CD4-positive, CD25-positive, alpha-beta regulatory T cell (primary cell): ENCODE results near the gene GAB2. TPM values are rescaled to one million over a fixed set of nuclear protein-coding genes. Genes with fewer than 3 reads are reported as not detected.

Experiments
- ATAC-seq, 2 donors: fragments of 150-1000 bp; cut with Tn5 transposase; one replicate each; pipeline ENCODE4 v1.10.0; 2021; ENCODE audit warnings: low read depth in 2 of 2, moderate number of reproducible peaks in 2 of 2, moderate library complexity in 1 of 2
- DNase-seq, 3 donors: peaks; one replicate each; pipeline versions ENCODE4 v3.0.0 to v3.0.0-alpha.2; 2012 to 2022; ENCODE audit warnings: mixed read lengths in 1 of 3
- H3K27ac ChIP-seq: one replicate; pipeline ENCODE4 v1.7.0; 2013; ENCODE audit warnings: mild to moderate bottlenecking, low read length; ENCODE audit not compliant: insufficient read depth, poor library complexity, severe bottlenecking
- H3K27me3 ChIP-seq: one replicate; pipeline ENCODE4 v1.7.0; 2013; ENCODE audit warnings: low read length; ENCODE audit not compliant: control insufficient read depth, insufficient read depth
- H3K36me3 ChIP-seq: one replicate; pipeline ENCODE4 v1.7.0; 2013; ENCODE audit warnings: mild to moderate bottlenecking, low read length, moderate library complexity; ENCODE audit not compliant: control insufficient read depth, insufficient read depth
- H3K4me1 ChIP-seq: 2 replicates; pipeline ENCODE4 v1.7.0; 2013; ENCODE audit warnings: mild to moderate bottlenecking, low read length; ENCODE audit not compliant: insufficient read depth, control insufficient read depth, poor library complexity, severe bottlenecking
- H3K4me3 ChIP-seq: one replicate; pipeline ENCODE4 v1.7.0; 2013; ENCODE audit warnings: low read depth, mild to moderate bottlenecking, low read length, moderate library complexity
- H3K9me3 ChIP-seq, 2 experiments: 1 replicate in 1 of 2; 2 replicates in 1 of 2; pipeline ENCODE4 v1.7.0; 2013; ENCODE audit warnings: low read length in 2 of 2, mild to moderate bottlenecking in 1 of 2, moderate library complexity in 1 of 2; ENCODE audit not compliant: control insufficient read depth in 2 of 2
- H3K27ac Mint-ChIP-seq, 3 donors: one replicate each; pipeline ENCODE4 v1.8.0; 2020 to 2022; ENCODE audit warnings: mild to moderate bottlenecking in 3 of 3, mixed read lengths in 3 of 3, moderate library complexity in 2 of 3
- H3K27me3 Mint-ChIP-seq: one replicate; pipeline ENCODE4 v1.8.0; 2022; ENCODE audit warnings: mild to moderate bottlenecking, mixed read lengths
- H3K36me3 Mint-ChIP-seq: one replicate; pipeline ENCODE4 v1.8.0; 2020; ENCODE audit warnings: mixed read lengths
- H3K4me1 Mint-ChIP-seq, 4 donors: one replicate each; pipeline ENCODE4 v1.8.0; 2020 to 2022; ENCODE audit warnings: mixed read lengths in 4 of 4, mild to moderate bottlenecking in 1 of 4
- H3K4me3 Mint-ChIP-seq, 4 donors: one replicate each; pipeline ENCODE4 v1.8.0; 2020 to 2022; ENCODE audit warnings: mild to moderate bottlenecking in 4 of 4, mixed read lengths in 4 of 4, moderate library complexity in 3 of 4
- H3K9me3 Mint-ChIP-seq, 7 donors: one replicate each; pipeline ENCODE4 v1.8.0; 2020 to 2022; ENCODE audit warnings: mixed read lengths in 7 of 7, mild to moderate bottlenecking in 3 of 7, moderate library complexity in 2 of 7
- polyA plus RNA-seq, 4 donors: library from polyadenylated mRNA; unstranded; fragments of 300-500 nt; fragmentation: Illumina TruSeq; gene quantifications; one replicate each; pipeline ENCODE4 v1.2.3, GENCODE V29; 2021
- total RNA-seq: library from RNA; stranded (reverse); gene quantifications from one replicate; pipeline ENCODE4 v1.2.3, GENCODE V29; 2022

Gene GAB2
- total and polyA plus RNA-seq, 5 donors from 2014 or later, result 0.05 to 15.7 (median 0.56) TPM

DNA sequence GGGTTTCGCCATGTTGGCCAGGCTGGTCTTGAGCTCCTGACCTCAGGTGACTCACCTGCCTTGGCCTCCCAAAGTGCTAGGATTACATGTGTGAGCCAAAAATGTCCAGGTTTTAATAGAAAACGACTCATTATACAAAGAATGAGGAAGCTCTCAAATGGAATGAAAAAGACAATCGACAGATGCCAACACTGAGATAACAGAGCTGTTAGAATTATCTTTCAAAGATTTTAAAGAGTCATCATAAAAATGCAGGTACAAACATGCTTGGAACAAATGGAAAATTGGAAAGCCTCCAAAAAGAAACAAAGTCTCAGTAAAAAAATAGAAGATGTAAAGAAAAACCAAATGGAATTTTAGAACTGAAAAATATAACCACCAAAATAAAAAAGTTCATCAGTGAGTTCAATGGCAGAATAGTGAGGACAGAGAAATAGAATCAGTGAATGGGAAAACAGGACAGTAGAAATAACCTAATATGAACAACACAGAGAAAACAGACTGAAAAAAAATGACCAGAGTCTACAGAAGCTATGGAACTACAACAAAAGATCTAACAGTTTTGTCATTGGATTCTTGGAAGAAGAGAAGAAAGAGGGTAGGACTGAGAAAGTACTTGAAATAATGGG lies 10.9 kb downstream of the GAB2 start:
- Histone ChIP-seq H3K27ac (no peak overlapping the region), H3K9me3 (peaks cover 0 to 8% of the 10 kb centered on the region in 2 experiments), H3K27me3 (peaks cover 5% of the 10 kb centered on the region), H3K4me3 (no peak overlapping the region), H3K4me1 (no peaks in the 10 kb centered on the region), H3K36me3 (no peaks in the 10 kb centered on the region)
- Mint-ChIP-seq H3K27me3 (peaks cover 9% of the 10 kb centered on the region), H3K27ac (peak overlapping the region in 1 of 3 donors; percentile 32), H3K9me3 (peaks cover 0 to 12% (median 5%) of the 10 kb centered on the region in 7 donors), H3K36me3 (no peaks in the 10 kb centered on the region), H3K4me3 (no peak overlapping the region), H3K4me1 (no peaks in the 10 kb centered on the region)
- DNase-seq (no peak), ATAC-seq (no peak)

DNA sequence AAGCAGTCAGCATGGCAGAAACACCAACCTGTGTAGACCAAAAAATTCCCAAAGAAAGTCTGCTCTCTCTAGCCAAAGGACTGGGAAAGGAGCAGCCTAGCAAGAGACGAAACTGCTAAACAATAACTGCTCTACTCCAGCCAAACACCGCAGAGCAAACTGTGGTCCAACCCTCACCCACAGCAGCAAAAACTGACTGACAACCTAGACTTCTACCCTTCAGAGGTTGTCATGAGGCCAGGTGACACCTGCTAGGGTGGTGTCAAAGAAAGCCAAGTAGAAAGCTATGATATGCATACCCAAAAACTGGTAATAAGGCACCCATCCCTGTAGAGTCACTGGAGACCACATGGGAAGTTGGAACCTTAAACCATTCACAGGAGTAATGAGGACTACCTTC lies 11.8 kb downstream of the GAB2 start:
- peaks cover 0 to 12% (median 5%) of the 10 kb centered on the region in 7 donors for H3K9me3 Mint-ChIP-seq

DNA sequence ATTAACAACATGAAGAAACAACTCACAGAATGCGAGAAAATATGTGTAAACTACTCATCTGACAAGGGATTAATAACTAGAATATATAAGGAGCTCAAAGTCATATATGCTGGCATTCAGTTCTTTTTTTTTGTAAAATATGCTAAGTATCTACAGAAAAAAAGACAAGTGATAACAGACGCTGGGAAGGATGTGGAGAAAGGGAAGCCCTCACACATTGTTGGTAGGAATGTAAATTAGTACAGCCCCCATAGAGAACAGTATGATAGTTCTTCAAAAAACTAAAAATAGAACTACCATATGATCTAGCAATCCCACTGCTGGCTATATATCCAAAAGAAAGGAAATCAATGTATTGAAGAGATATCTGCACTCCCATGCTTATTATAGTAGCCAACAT lies 13.8 kb downstream of the GAB2 start:
- no peaks in the 10 kb centered on the region for H3K36me3 ChIP-seq
- no peak overlapping the region for H3K27ac ChIP-seq
- H3K4me1 Mint-ChIP-seq, result no peaks in the 10 kb centered on the region
- no peaks in the 10 kb centered on the region for H3K36me3 Mint-ChIP-seq
- H3K4me3 Mint-ChIP-seq, result no peak overlapping the region
- DNase-seq, result no peak
- peaks cover 0 to 11% (median 2%) of the 10 kb centered on the region in 7 donors for H3K9me3 Mint-ChIP-seq
- no peak for ATAC-seq
- peaks cover 5% of the 10 kb centered on the region for H3K27me3 ChIP-seq
- H3K27ac Mint-ChIP-seq, result no peak overlapping the region
- no peak overlapping the region for H3K4me3 ChIP-seq
- no peaks in the 10 kb centered on the region for H3K4me1 ChIP-seq
- no peaks in the 10 kb centered on the region for H3K9me3 ChIP-seq
- peaks cover 9% of the 10 kb centered on the region for H3K27me3 Mint-ChIP-seq

More for the DNA sequence above, 11.8 kb downstream of the GAB2 start:
- H3K4me3 ChIP-seq, result no peak overlapping the region
- DNase-seq, result no peak
- Mint-ChIP-seq H3K4me1 (no peaks in the 10 kb centered on the region), H3K36me3 (no peaks in the 10 kb centered on the region), H3K4me3 (no peak overlapping the region), H3K27me3 (peaks cover 9% of the 10 kb centered on the region), H3K27ac (peak overlapping the region in 1 of 3 donors; percentile 22)
- H3K36me3 ChIP-seq, result no peaks in the 10 kb centered on the region
- no peaks in the 10 kb centered on the region for H3K4me1 ChIP-seq
- H3K27me3 ChIP-seq, result peaks cover 5% of the 10 kb centered on the region
- ATAC-seq, result no peak
- peaks cover 0 to 8% of the 10 kb centered on the region in 2 experiments for H3K9me3 ChIP-seq
- no peak overlapping the region for H3K27ac ChIP-seq

DNA sequence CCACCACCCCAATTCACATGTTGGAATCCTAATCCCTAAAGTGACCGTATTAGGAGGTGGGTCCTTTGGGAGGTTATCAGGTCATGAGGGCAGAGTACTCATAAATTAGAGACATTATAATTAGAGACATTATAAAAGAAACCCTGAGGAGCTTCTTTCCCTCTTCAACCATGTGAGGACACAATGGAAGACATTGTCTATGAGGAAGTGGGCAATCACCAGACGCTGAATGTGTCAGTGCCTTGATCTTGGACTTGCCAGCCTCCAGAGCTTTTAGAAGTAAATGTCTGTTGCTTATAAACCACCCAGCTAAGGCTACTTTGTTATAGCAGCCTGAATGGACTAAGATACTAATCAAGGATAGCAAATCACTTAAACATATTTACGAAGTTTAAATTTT lies 14.8 kb downstream of the GAB2 start:
- Mint-ChIP-seq H3K27me3 (peaks cover 9% of the 10 kb centered on the region), H3K4me3 (no peak overlapping the region), H3K9me3 (peaks cover 0 to 8% (median 0%) of the 10 kb centered on the region in 7 donors), H3K27ac (no peak overlapping the region), H3K4me1 (no peaks in the 10 kb centered on the region), H3K36me3 (no peaks in the 10 kb centered on the region)
- ATAC-seq, result no peak
- Histone ChIP-seq H3K9me3 (no peaks in the 10 kb centered on the region), H3K4me1 (no peaks in the 10 kb centered on the region), H3K27ac (no peak overlapping the region), H3K27me3 (peaks cover 5% of the 10 kb centered on the region), H3K36me3 (no peaks in the 10 kb centered on the region), H3K4me3 (no peak overlapping the region)
- DNase-seq, result no peak

DNA sequence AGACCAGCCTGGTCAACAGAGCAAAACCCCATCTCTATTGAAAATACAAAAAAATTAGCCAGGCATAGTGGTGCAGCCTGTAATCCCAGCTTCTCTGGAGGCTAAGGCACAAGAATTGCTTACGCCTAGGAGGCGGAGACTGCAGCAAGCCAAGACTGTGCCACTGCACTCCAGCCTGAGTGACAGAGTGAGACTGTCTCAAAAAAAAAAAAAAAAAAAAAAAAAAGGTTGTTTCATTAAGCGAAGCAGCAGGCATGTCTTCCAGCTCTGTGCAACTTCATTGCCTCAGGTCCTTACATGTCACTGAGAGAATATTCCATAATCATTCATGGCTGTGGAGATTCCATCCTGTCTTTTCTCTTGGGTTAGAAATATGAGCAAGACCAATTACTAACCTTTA lies 16.9 kb downstream of the GAB2 start:
- no peak for ATAC-seq
- Histone ChIP-seq H3K27me3 (peaks cover 2% of the 10 kb centered on the region), H3K9me3 (no peaks in the 10 kb centered on the region), H3K27ac (no peak overlapping the region), H3K4me1 (no peaks in the 10 kb centered on the region), H3K4me3 (no peak overlapping the region), H3K36me3 (no peaks in the 10 kb centered on the region)
- no peak for DNase-seq
- Mint-ChIP-seq H3K36me3 (no peaks in the 10 kb centered on the region), H3K9me3 (peaks cover 0 to 2% (median 0%) of the 10 kb centered on the region in 7 donors), H3K4me1 (peaks cover 0 to 2% (median 0%) of the 10 kb centered on the region in 4 donors), H3K27ac (no peak overlapping the region), H3K4me3 (no peak overlapping the region), H3K27me3 (no peaks in the 10 kb centered on the region)

DNA sequence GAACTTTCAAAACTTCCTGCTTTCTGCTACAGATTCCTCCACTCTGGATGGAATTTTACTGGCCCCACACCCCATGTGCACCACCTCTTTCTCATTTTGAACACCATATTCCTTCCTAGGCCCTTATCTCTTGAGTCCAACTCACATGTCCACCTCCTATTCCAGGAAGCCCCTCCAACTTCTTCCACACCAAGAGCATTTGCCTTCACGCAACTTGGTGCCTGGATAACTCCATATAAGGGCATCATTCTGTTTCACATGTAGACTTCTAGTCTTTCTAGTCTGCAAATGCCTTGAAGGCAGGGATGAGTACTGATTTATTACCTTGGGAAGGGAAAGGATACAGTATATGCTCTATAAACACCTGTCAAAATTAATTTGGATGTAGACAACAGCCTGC lies 17.5 kb downstream of the GAB2 start:
- Histone ChIP-seq H3K4me3 (no peak overlapping the region), H3K27ac (no peak overlapping the region), H3K27me3 (no peaks in the 10 kb centered on the region), H3K36me3 (no peaks in the 10 kb centered on the region), H3K4me1 (no peaks in the 10 kb centered on the region), H3K9me3 (no peaks in the 10 kb centered on the region)
- Mint-ChIP-seq H3K9me3 (peaks cover 0 to 2% (median 0%) of the 10 kb centered on the region in 7 donors), H3K27me3 (no peaks in the 10 kb centered on the region), H3K27ac (no peak overlapping the region), H3K4me1 (peaks cover 0 to 2% (median 0%) of the 10 kb centered on the region in 4 donors), H3K36me3 (no peaks in the 10 kb centered on the region), H3K4me3 (peak overlapping the region in 1 of 4 donors; percentile 85)
- ATAC-seq (no peak), DNase-seq (no peak)

DNA sequence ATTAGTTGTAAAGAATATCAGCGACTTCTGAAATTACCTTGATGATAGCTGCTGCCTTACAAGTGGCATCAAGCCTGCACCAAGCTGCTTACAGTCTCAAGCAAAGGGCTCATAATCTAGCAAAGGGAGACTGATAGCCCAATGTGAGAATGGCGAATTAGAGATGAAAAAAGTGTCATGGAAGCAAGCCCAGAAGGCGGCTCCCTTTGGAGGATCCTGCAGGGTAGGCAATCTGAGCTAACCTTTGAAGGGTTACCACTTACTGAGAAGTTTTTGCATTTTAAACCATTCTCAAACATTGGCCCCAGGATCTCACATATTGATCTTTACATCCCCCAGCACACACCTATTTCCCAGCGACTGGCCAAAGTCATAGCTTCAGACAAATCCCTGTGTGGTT lies 18.5 kb downstream of the GAB2 start:
- H3K27ac ChIP-seq, result no peak overlapping the region
- no peaks in the 10 kb centered on the region for H3K9me3 ChIP-seq
- H3K27me3 ChIP-seq, result no peaks in the 10 kb centered on the region
- H3K4me1 ChIP-seq, result no peaks in the 10 kb centered on the region
- Mint-ChIP-seq H3K27me3 (no peaks in the 10 kb centered on the region), H3K36me3 (no peaks in the 10 kb centered on the region), H3K4me1 (peaks cover 0 to 2% (median 0%) of the 10 kb centered on the region in 4 donors), H3K27ac (no peak overlapping the region), H3K4me3 (no peak overlapping the region), H3K9me3 (peaks cover 0 to 2% (median 0%) of the 10 kb centered on the region in 7 donors)
- H3K36me3 ChIP-seq, result no peaks in the 10 kb centered on the region
- no peak overlapping the region for H3K4me3 ChIP-seq
- DNase-seq (no peak), ATAC-seq (no peak)

DNA sequence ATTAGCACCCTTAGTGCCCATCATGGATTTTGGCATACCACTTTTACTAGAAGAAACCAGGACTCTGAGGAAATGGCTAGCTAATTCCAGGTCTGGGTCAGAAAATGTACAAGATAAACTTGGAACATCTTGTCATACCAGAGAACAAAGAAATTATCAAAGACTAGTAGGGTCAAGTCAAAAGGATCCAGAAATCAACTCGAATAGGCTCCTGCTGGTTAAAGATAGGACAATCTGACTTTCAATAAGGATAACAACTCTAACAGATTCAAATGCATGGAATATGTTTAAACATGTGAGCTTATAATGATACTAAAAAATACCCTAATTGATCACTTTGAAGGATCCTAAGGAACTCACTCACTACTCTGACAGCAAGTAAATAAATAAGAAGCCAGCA lies 18.9 kb downstream of the GAB2 start:
- no peak for ATAC-seq

More for the DNA sequence above, 18.9 kb downstream of the GAB2 start:
- no peaks in the 10 kb centered on the region for H3K9me3 ChIP-seq
- no peak for DNase-seq
- no peaks in the 10 kb centered on the region for H3K27me3 ChIP-seq
- Mint-ChIP-seq H3K4me3 (no peak overlapping the region), H3K9me3 (peaks cover 0 to 2% (median 0%) of the 10 kb centered on the region in 7 donors), H3K4me1 (peaks cover 0 to 2% (median 0%) of the 10 kb centered on the region in 4 donors), H3K36me3 (no peaks in the 10 kb centered on the region), H3K27ac (no peak overlapping the region), H3K27me3 (no peaks in the 10 kb centered on the region)
- no peaks in the 10 kb centered on the region for H3K4me1 ChIP-seq
- H3K27ac ChIP-seq, result no peak overlapping the region
- no peak overlapping the region for H3K4me3 ChIP-seq
- no peaks in the 10 kb centered on the region for H3K36me3 ChIP-seq
